HFF-Myc (cell line): ENCODE data around the gene WDFY4.

Experiments
- DNase-seq: peaks from one replicate; pipeline ENCODE4 v3.0.0-alpha.2; 2011; ENCODE audit warnings: low read depth; ENCODE audit errors: extremely low read depth
- H3K4me3 ChIP-seq: replicated peaks from 2 replicates; pipeline ENCODE4 v1.5.1; 2011; ENCODE audit warnings: low read depth, mild to moderate bottlenecking, control low read depth, low read length
- CTCF ChIP-seq: IDR thresholded peaks from 2 replicates; pipeline ENCODE4 v1.5.1; 2012; ENCODE audit warnings: mild to moderate bottlenecking, low read depth, low read length, control low read depth; ENCODE audit errors: missing control alignments

The WDFY4 gene

GRCh38 chr10:48946891-48947500, 262.3 kb downstream of the WDFY4 start:
- no peak for TF ChIP-seq CTCF
- no peak overlapping the region for H3K4me3 ChIP-seq
- DNase-seq = no peak

DNA sequence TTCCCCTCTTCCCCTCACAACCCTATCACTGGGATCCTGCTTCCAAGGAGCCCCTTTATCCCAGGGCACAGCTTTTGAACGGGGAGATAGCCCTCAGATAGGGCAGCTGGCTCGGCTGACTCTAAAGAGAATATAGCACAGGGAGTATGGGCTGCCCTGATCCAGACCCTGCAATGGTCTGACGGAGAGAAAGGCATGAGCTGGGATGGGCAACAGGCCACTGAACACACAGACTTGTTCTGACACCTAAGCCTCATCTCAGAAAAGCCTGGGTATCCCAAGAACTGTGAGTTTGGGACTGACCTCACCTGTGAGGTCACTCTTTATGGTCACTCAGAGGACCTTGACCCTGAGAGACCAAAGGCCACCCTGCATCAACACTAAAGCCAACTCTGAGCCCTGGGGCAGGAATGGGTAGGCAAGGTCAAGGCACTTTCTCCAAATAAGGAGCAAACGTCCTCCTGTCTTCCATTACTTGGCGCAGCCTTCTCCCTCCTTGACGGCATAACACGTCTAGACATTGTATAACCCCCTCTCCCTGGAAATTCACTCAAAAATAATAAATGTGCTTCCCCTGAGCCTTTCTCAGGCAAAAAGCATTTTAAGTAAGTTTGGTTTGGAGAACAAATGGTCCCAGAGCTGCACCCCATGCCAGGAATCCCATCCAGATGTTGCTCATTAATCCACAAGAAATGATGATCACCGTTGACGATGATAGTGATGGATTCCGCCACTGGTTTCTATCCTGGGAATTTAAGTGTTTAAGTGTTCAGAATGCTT, 263.2 kb downstream of the WDFY4 start:
- no peak for TF ChIP-seq CTCF
- H3K4me3 ChIP-seq = no peak overlapping the region
- no peak for DNase-seq

DNA sequence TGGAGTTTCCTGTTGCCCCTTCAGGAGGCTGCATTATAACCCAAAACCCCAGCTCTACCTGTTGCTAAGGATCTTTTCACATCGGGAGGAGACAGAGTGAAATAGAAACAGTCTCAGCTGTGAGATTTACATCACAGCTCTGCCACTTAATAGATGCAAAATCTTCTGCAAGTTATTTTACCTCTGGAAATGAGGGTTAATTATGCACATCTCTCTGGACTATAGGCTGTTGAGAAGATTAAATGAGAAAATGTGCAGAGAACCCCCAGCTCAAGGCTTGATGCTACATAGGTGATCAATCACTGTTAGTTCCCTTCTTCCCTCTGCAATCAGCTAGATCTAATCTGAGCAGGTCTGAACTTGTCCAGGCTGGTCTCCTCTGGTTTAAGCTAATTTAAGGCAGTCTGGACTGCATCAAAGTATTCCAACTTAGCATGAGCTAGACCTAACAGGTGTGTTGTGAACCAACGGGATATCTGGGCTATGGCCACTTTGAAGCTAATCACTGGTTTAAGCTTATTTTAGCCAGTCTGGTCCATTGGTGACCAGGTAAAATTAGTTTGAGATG, 263.9 kb downstream of the WDFY4 start:
- no peak for TF ChIP-seq CTCF
- DNase-seq = no peak
- no peak overlapping the region for H3K4me3 ChIP-seq

- no peak for DNase-seq
- H3K4me3 ChIP-seq = no peak overlapping the region
- no peak for TF ChIP-seq CTCF
Measured at GRCh38 chr10:48951707-48952106, 267.0 kb downstream of the WDFY4 start.

DNA sequence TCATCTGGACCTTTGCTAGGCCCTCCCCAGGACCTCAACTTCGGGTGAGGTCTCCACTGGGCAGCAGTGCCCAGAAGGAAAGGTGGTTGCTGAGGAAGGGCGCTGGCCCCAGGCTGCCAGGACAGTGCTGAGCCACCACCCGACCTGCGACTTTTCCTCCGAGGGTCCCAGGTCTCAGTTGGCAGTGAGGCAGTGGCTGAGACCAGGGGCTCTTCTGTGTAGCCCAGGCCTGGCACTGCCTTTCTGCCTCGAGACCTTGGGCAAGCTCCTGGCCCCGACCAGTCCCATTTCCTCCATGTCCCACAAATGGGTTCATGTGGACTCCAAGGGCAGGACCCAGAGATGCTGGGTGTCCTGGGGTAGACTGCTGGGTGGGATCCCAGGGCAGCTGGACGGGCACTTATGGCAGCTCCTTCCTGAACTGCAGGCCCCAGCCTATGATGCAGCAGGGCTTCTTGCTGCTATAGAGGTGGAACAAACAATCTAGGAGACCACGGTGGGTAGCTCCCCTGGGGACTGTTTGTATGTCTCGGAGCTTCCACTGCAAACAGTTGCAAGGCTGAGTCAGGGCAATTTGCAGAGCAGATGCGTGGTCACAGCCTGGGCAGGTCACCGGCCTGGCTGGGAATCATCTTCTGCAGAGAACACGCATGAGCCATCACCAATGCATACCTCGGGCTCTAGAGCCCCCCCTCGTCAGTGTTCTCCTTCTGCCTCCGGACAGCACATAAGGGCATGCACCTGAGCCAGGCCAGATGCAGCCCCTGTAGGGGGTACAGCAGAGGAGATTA, 272.9 kb downstream of the WDFY4 start:
- no peak for TF ChIP-seq CTCF
- no peak overlapping the region for H3K4me3 ChIP-seq
- DNase-seq = no peak

- DNase-seq = no peak
- no peak overlapping the region for H3K4me3 ChIP-seq
- TF ChIP-seq CTCF = no peak
Measured at GRCh38 chr10:48958598-48959190, 274.0 kb downstream of the WDFY4 start.
